ENCODE data around the gene RAD21L1. TPM values are rescaled to one million over a fixed set of nuclear protein-coding genes. Genes with fewer than 3 reads are reported as not detected.

RAD21L1 gene
- total RNA-seq, 5 donors from 2014 or later (not counting 1 experiment from before 2014, with no cell fraction given): 0.73 to 1.6 (median 0.88) TPM; not detected in 2

Other genes with a start within 250 kb of the RAD21L1 start
- gene RSPO4, start 223.7 kb upstream of the RAD21L1 start, total RNA-seq: under 1 TPM in 4 of 5 donors, not detected in 1; 0.33 to 0.98 (median 0.55) TPM
- 100 to 1,000 TPM; 106 to 142 (median 127) TPM for gene PSMF1, start 107.4 kb upstream of the RAD21L1 start, total RNA-seq
- gene TMEM74B, start 41.1 kb upstream of the RAD21L1 start, total RNA-seq: under 1 TPM in 1 of 5 donors, not detected in 4; 0.13 TPM
- under 1 TPM in 4 of 5 donors, not detected in 1; 0.23 to 0.41 (median 0.30) TPM for gene C20orf202, start 22.6 kb upstream of the RAD21L1 start, total RNA-seq
- gene SNPH, start 40.2 kb downstream of the RAD21L1 start, total RNA-seq: 10 to 100 TPM; 12.9 to 29.8 (median 23.4) TPM
- gene SDCBP2, start 103.1 kb downstream of the RAD21L1 start, total RNA-seq: 1 to 10 TPM; 1.1 to 2.4 (median 2.2) TPM
- 10 to 100 TPM; 76.7 to 90.4 (median 79.9) TPM for gene FKBP1A, start 167.0 kb downstream of the RAD21L1 start, total RNA-seq
- gene NSFL1C, start 240.8 kb downstream of the RAD21L1 start, total RNA-seq: 10 to 100 TPM; 56.7 to 68.7 (median 65.8) TPM